ENCODE results near the gene CYB5B. TPM values are rescaled to one million over a fixed set of nuclear protein-coding genes. Genes with fewer than 3 reads are reported as not detected.

Gene CYB5B
- total RNA-seq, 1 experiment from 2014 or later = 242 TPM

DNA sequence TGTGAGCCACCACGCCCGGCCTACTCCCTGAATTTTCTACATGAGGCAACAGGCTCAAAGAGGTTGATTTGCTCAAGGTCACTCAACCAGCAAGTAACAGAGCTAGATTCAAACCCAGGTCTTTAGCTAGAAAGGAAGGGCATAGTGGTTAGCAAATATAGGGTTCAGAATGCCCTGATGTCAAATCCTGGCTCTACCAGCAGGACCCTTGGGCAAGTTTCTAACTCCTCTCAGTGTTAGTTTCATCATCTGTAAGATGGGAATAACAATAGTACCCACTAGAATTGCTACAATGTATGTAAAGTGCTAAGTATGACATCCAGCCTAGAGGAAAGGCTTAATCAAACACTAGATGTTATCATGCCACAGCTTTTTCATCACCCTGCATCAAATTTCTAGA, 19.1 kb upstream of the CYB5B start:
- intact Hi-C loops (cut with micrococcal nuclease; ENCODE audit: unreplicated experiment) = no loop called here
- H3K27ac ChIP-seq (ENCODE audit: low read depth, low read length, poor library complexity, severe bottlenecking) = no peak overlapping the region
- H3K4me1 ChIP-seq (ENCODE audit: insufficient read depth, low read length, poor library complexity, severe bottlenecking) = peaks cover 35% of the 10 kb centered on the region
- no peak for DNase-seq (ENCODE audit: low spot score)
- ChIA-PET POLR2A (ENCODE audit: low non-redundant PET) (no interaction called here), CTCF (no interaction called here)
- BruUV-seq (replicated peaks) = no TSS peak
- no peak for TF ChIP-seq EZH2 (IDR thresholded peaks at IDR 0.05; ENCODE audit: borderline replicate concordance, low read depth, low read length, poor library complexity, severe bottlenecking)
- TF ChIP-seq, protein P1, sequence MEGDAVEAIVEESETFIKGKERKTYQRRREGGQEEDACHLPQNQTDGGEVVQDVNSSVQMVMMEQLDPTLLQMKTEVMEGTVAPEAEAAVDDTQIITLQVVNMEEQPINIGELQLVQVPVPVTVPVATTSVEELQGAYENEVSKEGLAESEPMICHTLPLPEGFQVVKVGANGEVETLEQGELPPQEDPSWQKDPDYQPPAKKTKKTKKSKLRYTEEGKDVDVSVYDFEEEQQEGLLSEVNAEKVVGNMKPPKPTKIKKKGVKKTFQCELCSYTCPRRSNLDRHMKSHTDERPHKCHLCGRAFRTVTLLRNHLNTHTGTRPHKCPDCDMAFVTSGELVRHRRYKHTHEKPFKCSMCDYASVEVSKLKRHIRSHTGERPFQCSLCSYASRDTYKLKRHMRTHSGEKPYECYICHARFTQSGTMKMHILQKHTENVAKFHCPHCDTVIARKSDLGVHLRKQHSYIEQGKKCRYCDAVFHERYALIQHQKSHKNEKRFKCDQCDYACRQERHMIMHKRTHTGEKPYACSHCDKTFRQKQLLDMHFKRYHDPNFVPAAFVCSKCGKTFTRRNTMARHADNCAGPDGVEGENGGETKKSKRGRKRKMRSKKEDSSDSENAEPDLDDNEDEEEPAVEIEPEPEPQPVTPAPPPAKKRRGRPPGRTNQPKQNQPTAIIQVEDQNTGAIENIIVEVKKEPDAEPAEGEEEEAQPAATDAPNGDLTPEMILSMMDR (conservative IDR thresholded peaks at IDR 0.05; ENCODE audit: low read depth, low read length) = no peak
- no peak overlapping the region for H3K4me3 ChIP-seq (ENCODE audit: low read depth, low read length, poor library complexity, severe bottlenecking)
- H3K36me3 ChIP-seq (ENCODE audit: insufficient read depth, low read length, poor library complexity, severe bottlenecking) = no peaks in the 10 kb centered on the region
- H3K9me3 ChIP-seq (ENCODE audit: low read depth, low read length, poor library complexity, severe bottlenecking) = no peaks in the 10 kb centered on the region
- H3K27me3 ChIP-seq (replicated peaks; ENCODE audit: insufficient read depth, low read depth, low read length, poor library complexity) = no peaks in the 10 kb centered on the region

DNA sequence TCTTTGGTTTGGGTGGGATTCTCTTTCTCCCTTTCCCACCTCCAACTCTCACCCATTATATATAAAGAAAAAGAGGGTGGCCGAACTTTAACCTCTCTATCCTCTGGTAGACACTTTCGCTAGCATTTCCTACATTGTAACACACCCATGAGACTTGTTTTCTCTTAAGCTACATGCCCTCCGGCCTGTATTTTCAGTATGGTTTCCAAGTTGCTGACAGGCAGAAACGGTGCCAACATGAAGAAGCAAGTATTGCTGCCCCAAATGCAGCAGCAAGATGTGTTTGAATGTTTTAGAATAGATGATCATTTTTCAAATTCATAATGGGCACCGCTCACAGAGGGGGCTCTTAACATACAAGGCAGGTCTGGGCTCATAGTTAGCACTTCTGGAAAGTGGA, 18.7 kb upstream of the CYB5B start:
- CTCF ChIA-PET = no interaction called here
- no peak for DNase-seq (ENCODE audit: low spot score)
- no peak for TF ChIP-seq EZH2 (IDR thresholded peaks at IDR 0.05; ENCODE audit: borderline replicate concordance, low read depth, low read length, poor library complexity, severe bottlenecking)
- TF ChIP-seq, protein P1 (conservative IDR thresholded peaks at IDR 0.05; ENCODE audit: low read depth, low read length) = no peak
- Histone ChIP-seq H3K4me1 (ENCODE audit: insufficient read depth, low read length, poor library complexity, severe bottlenecking) (peaks cover 35% of the 10 kb centered on the region), H3K4me3 (ENCODE audit: low read depth, low read length, poor library complexity, severe bottlenecking) (no peak overlapping the region), H3K9me3 (ENCODE audit: low read depth, low read length, poor library complexity, severe bottlenecking) (no peaks in the 10 kb centered on the region), H3K36me3 (ENCODE audit: insufficient read depth, low read length, poor library complexity, severe bottlenecking) (no peaks in the 10 kb centered on the region), H3K27ac (ENCODE audit: low read depth, low read length, poor library complexity, severe bottlenecking) (no peak overlapping the region), H3K27me3 (replicated peaks; ENCODE audit: insufficient read depth, low read depth, low read length, poor library complexity) (no peaks in the 10 kb centered on the region)
- intact Hi-C loops (cut with micrococcal nuclease; ENCODE audit: unreplicated experiment) = no loop called here
- BruUV-seq (replicated peaks) = no TSS peak
- POLR2A ChIA-PET (ENCODE audit: low non-redundant PET) = no interaction called here

DNA sequence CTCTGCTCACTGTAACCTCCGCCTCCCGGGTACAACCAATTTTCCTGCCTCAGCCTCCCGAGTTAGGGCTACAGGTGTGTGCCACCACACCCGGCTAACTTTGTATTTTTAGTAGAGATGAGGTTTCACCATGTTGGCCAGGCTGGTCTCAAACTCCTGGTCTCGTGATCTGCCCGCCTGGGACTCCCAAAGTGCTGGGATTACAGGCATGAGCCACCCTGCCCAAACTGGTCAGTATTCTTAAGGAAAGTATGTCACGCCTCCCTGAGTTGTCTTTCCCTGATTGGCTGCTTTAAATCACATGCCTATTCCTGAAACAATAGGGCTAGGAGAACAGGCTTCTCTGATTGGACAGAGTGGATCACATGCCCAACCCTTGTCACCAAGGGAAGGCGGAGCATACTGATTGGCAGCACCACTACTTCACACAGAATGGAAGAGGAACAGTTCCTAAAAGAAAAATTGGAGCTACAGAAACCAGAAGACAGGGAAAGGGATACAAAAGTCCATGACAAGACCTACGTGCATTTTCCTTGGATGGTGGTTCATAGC, 17.6 kb upstream of the CYB5B start:
- DNase-seq (ENCODE audit: low spot score) = peak; percentile 42
- H3K9me3 ChIP-seq (ENCODE audit: low read depth, low read length, poor library complexity, severe bottlenecking) = no peaks in the 10 kb centered on the region
- H3K4me3 ChIP-seq (ENCODE audit: low read depth, low read length, poor library complexity, severe bottlenecking) = no peak overlapping the region
- BruUV-seq (replicated peaks) = no TSS peak
- ChIA-PET CTCF (no interaction called here), POLR2A (ENCODE audit: low non-redundant PET) (no interaction called here)
- H3K27me3 ChIP-seq (replicated peaks; ENCODE audit: insufficient read depth, low read depth, low read length, poor library complexity) = no peaks in the 10 kb centered on the region
- H3K4me1 ChIP-seq (ENCODE audit: insufficient read depth, low read length, poor library complexity, severe bottlenecking) = peaks cover 30% of the 10 kb centered on the region
- H3K36me3 ChIP-seq (ENCODE audit: insufficient read depth, low read length, poor library complexity, severe bottlenecking) = no peaks in the 10 kb centered on the region
- intact Hi-C loops (cut with micrococcal nuclease; ENCODE audit: unreplicated experiment) = no loop called here
- TF ChIP-seq EZH2 (IDR thresholded peaks at IDR 0.05; ENCODE audit: borderline replicate concordance, low read depth, low read length, poor library complexity, severe bottlenecking) = no peak
- TF ChIP-seq, protein P1 (conservative IDR thresholded peaks at IDR 0.05; ENCODE audit: low read depth, low read length) = no peak
- H3K27ac ChIP-seq (ENCODE audit: low read depth, low read length, poor library complexity, severe bottlenecking) = no peak overlapping the region
